ENCODE measurements around the gene BRF1. TPM values are rescaled to one million over a fixed set of nuclear protein-coding genes. Genes with fewer than 3 reads are reported as not detected.
"Not testable (repeated sequence)": the region's sequence is repeated elsewhere in the genome, so short reads cannot be mapped to it uniquely, and the experiment has no call there.

The BRF1 gene
- total RNA-seq, 1 donor from 2014 or later = 51.1 TPM

- Mint-ChIP-seq H3K4me1 (peaks cover 30% of the 10 kb centered on the region), H3K4me3 (no peak overlapping the region), H3K27ac (ENCODE audit: unreplicated experiment) (peak overlapping the region; percentile 37), H3K36me3 (ENCODE audit: low read depth) (peaks cover 3% of the 10 kb centered on the region), H3K9me3 (no peaks in the 10 kb centered on the region), H3K27me3 (ENCODE audit: low read depth) (no peaks in the 10 kb centered on the region)
- no peak for TF ChIP-seq CTCF (conservative IDR thresholded peaks at IDR 0.05)
- DNase-seq (ENCODE audit: low read depth, low spot score) = no peak
Observed at GRCh38 chr14:105329411-105330150, 28.8 kb upstream of the BRF1 start.

- Mint-ChIP-seq H3K27me3 (ENCODE audit: low read depth) (no peaks in the 10 kb centered on the region), H3K4me3 (peak overlapping the region; percentile 13), H3K9me3 (no peaks in the 10 kb centered on the region), H3K27ac (ENCODE audit: unreplicated experiment) (peak overlapping the region; percentile 72), H3K36me3 (ENCODE audit: low read depth) (peaks cover 3% of the 10 kb centered on the region), H3K4me1 (peaks cover 34% of the 10 kb centered on the region)
- TF ChIP-seq CTCF (conservative IDR thresholded peaks at IDR 0.05) = no peak
- DNase-seq (ENCODE audit: low read depth, low spot score) = no peak
Observed at GRCh38 chr14:105328678-105329390, 28.0 kb upstream of the BRF1 start.

DNA sequence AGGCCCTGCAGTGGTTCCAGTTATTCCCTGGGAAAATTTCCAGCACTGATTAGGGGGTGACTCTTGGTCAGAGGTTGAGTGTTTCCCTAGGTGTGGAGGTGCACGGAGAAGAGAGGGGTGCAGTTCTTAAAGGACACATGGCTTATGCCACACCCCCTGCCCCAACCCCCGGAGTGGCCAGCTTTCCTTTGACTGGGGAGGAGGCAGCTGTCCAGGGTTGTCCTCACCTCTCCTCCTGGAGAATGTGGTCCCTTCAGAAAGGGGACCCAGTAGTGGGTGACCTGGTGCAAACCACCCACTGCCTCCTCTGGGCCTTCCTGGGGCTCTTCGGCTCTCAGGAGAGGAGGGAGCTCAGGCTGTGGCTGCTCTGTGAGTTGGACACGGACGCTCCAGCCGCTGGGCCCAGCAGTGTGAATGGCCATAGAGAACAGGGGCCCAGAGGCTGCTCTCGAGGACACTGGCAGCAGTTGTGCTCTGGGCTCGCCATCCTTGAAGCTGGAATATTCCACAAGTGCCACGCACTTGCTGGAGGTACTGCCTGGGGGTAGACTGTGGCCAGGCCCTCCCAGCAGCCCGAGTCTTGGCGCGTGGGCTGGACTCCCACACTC, 27.4 kb upstream of the BRF1 start:
- H3K36me3 Mint-ChIP-seq (ENCODE audit: low read depth) = peaks cover 5% of the 10 kb centered on the region
- H3K27me3 Mint-ChIP-seq (ENCODE audit: low read depth) = no peaks in the 10 kb centered on the region
- peak overlapping the region; percentile 13 for H3K4me3 Mint-ChIP-seq
- TF ChIP-seq CTCF (conservative IDR thresholded peaks at IDR 0.05) = no peak
- H3K27ac Mint-ChIP-seq (ENCODE audit: unreplicated experiment) = no peak overlapping the region
- no peak for DNase-seq (ENCODE audit: low read depth, low spot score)
- H3K4me1 Mint-ChIP-seq = peaks cover 38% of the 10 kb centered on the region
- H3K9me3 Mint-ChIP-seq = no peaks in the 10 kb centered on the region

- H3K9me3 Mint-ChIP-seq; H3K36me3 Mint-ChIP-seq (ENCODE audit: low read depth); H3K4me3 Mint-ChIP-seq; H3K27ac Mint-ChIP-seq (ENCODE audit: unreplicated experiment); H3K27me3 Mint-ChIP-seq (ENCODE audit: low read depth); DNase-seq (ENCODE audit: low read depth, low spot score): not testable (repeated sequence)
- H3K4me1 Mint-ChIP-seq = peaks cover 43% of the 10 kb centered on the region
Observed at GRCh38 chr14:105327695-105328045, 26.9 kb upstream of the BRF1 start.

- H3K27me3 Mint-ChIP-seq (ENCODE audit: low read depth) = no peaks in the 10 kb centered on the region
- H3K9me3 Mint-ChIP-seq = no peaks in the 10 kb centered on the region
- H3K4me3 Mint-ChIP-seq = no peak overlapping the region
- no peak for DNase-seq (ENCODE audit: low read depth, low spot score)
- H3K4me1 Mint-ChIP-seq = peaks cover 44% of the 10 kb centered on the region
- TF ChIP-seq CTCF (conservative IDR thresholded peaks at IDR 0.05) = no peak
- H3K27ac Mint-ChIP-seq (ENCODE audit: unreplicated experiment) = no peak overlapping the region
- H3K36me3 Mint-ChIP-seq (ENCODE audit: low read depth) = peaks cover 9% of the 10 kb centered on the region
Observed at GRCh38 chr14:105326891-105327694, 26.3 kb upstream of the BRF1 start.
